Smooth muscle cell (in vitro differentiated cells): ENCODE results near the gene BCL7C. TPM values are rescaled to one million over a fixed set of nuclear protein-coding genes. Genes with fewer than 3 reads are reported as not detected.

ENCODE experiments used
- DNase-seq: peaks from one replicate; lab custom pipeline; 2025; ENCODE audit not compliant: unreplicated experiment; lab: John Stamatoyannopoulos, UW
- H2AFZ ChIP-seq: fragments of 200-600 bp; sonication (generic); 2 replicates; pipeline ENCODE4 v1.6.0; 2016; ENCODE audit warnings: antibody characterized with exemption, low read depth, mild to moderate bottlenecking
- H3F3A ChIP-seq: fragments of 200-600 bp; sonication (generic); 2 replicates; pipeline ENCODE4 v1.6.0; 2017; ENCODE audit warnings: antibody characterized with exemption, low read depth
- H3K27ac ChIP-seq: fragments of 200-600 bp; sonication (generic); 2 replicates; pipeline ENCODE4 v1.5.1; 2016; ENCODE audit warnings: low read depth, mild to moderate bottlenecking
- H3K27me3 ChIP-seq: fragments of 200-600 bp; sonication (generic); 2 replicates; pipeline ENCODE4 v1.6.1; 2016; ENCODE audit warnings: low read depth, mild to moderate bottlenecking
- H3K36me3 ChIP-seq: fragments of 200-600 bp; sonication (generic); 2 replicates; pipeline ENCODE4 v1.5.1; 2016; ENCODE audit warnings: low read depth
- H3K4me1 ChIP-seq: fragments of 200-600 bp; sonication (generic); 2 replicates; pipeline ENCODE4 v1.5.1; 2016; ENCODE audit warnings: low read depth
- H3K4me2 ChIP-seq: fragments of 200-600 bp; sonication (generic); 2 replicates; pipeline ENCODE4 v1.6.0; 2016; ENCODE audit warnings: mild to moderate bottlenecking
- H3K4me3 ChIP-seq: fragments of 200-600 bp; sonication (generic); 2 replicates; pipeline ENCODE4 v1.5.1; 2016; ENCODE audit warnings: mild to moderate bottlenecking
- H3K79me2 ChIP-seq: fragments of 200-600 bp; sonication (generic); 2 replicates; pipeline ENCODE4 v1.6.0; 2016; ENCODE audit warnings: low read depth, mild to moderate bottlenecking
- H3K9ac ChIP-seq: fragments of 200-600 bp; sonication (generic); 2 replicates; pipeline ENCODE4 v1.6.0; 2016; ENCODE audit warnings: low read depth
- H3K9me3 ChIP-seq: fragments of 200-600 bp; sonication (generic); replicated peaks from 2 replicates; pipeline ENCODE4 v1.5.1; 2016; ENCODE audit warnings: low read depth
- H4K20me1 ChIP-seq: fragments of 200-600 bp; sonication (generic); 2 replicates; pipeline ENCODE4 v1.6.0; 2016; ENCODE audit warnings: low read depth
- CTCF ChIP-seq: fragments of 200-600 bp; sonication (generic); IDR thresholded peaks from 2 replicates; pipeline ENCODE4 v1.5.1; 2017; ENCODE audit warnings: borderline replicate concordance, mild to moderate bottlenecking, antibody characterized with exemption; ENCODE audit not compliant: insufficient read depth, poor library complexity, severe bottlenecking
- WGBS: methylation state at CpG from one replicate; pipeline ENCODE4 v1.1.7; 2016; ENCODE audit warnings: low lambda C conversion rate; 5-methylcytosine and 5-hydroxymethylcytosine counted together
- polyA plus RNA-seq: library from polyadenylated mRNA; unstranded; fragments of >200 nt; fragmentation: Nextera tagmentation; extraction: Ambion mirVana; gene quantifications from 2 replicates; pipeline ENCODE4 v1.2.1, GENCODE V29; 2016
- total RNA-seq: library from RNA; depleted of rRNA; stranded (reverse); fragments of >200 nt; gene quantifications from 2 replicates; pipeline ENCODE4 v1.2.3, GENCODE V29; 2014

The BCL7C gene
- total and polyA plus RNA-seq, 2 experiments from 2014 or later = 34.2 to 76.1 TPM

- 1% methylated on average over 84 of the region's 85 CpGs for WGBS
- DNase-seq = peak; percentile 52
- Histone ChIP-seq H3K36me3 (no peaks in the 10 kb centered on the region), H2AFZ (peak overlapping the region; percentile 79), H3K4me1 (peaks cover 14% of the 10 kb centered on the region), H3K9ac (peak overlapping the region; percentile 88), H4K20me1 (no peaks in the 10 kb centered on the region), H3K4me3 (peak overlapping the region; percentile 85), H3F3A (no peaks in the 10 kb centered on the region), H3K27me3 (no peaks in the 10 kb centered on the region), H3K27ac (peak overlapping the region; percentile 79), H3K4me2 (peak overlapping the region; percentile 90), H3K79me2 (peaks cover 32% of the 10 kb centered on the region), H3K9me3 (no peaks in the 10 kb centered on the region)
- no peak for TF ChIP-seq CTCF
Measured at GRCh38 chr16:30874821-30875717, 18.8 kb downstream of the BCL7C start.

- H4K20me1 ChIP-seq = no peaks in the 10 kb centered on the region
- no peak for TF ChIP-seq CTCF
- H3K4me2 ChIP-seq = peak overlapping the region; percentile 90
- DNase-seq = no peak
- 30% methylated on average over 23 of the region's 23 CpGs for WGBS
- H3K27me3 ChIP-seq = no peaks in the 10 kb centered on the region
- no peaks in the 10 kb centered on the region for H3K36me3 ChIP-seq
- H3F3A ChIP-seq = no peaks in the 10 kb centered on the region
- peaks cover 14% of the 10 kb centered on the region for H3K4me1 ChIP-seq
- H3K79me2 ChIP-seq = peaks cover 32% of the 10 kb centered on the region
- H2AFZ ChIP-seq = peak overlapping the region; percentile 79
- peak overlapping the region; percentile 85 for H3K4me3 ChIP-seq
- H3K9ac ChIP-seq = peak overlapping the region; percentile 45
- H3K27ac ChIP-seq = peak overlapping the region; percentile 79
- no peaks in the 10 kb centered on the region for H3K9me3 ChIP-seq
Measured at GRCh38 chr16:30874244-30874820, 19.5 kb downstream of the BCL7C start.

- Histone ChIP-seq H3K4me2 (no peak overlapping the region), H3K36me3 (no peaks in the 10 kb centered on the region), H3F3A (no peaks in the 10 kb centered on the region), H3K79me2 (peaks cover under 1% of the 10 kb centered on the region), H3K27ac (no peak overlapping the region), H2AFZ (no peak overlapping the region), H3K4me1 (peaks cover 3% of the 10 kb centered on the region), H3K9ac (no peak overlapping the region), H4K20me1 (no peaks in the 10 kb centered on the region), H3K27me3 (no peaks in the 10 kb centered on the region), H3K9me3 (no peaks in the 10 kb centered on the region), H3K4me3 (no peak overlapping the region)
- 95% methylated on average over 6 of the region's 6 CpGs for WGBS
- no peak for DNase-seq
- no peak for TF ChIP-seq CTCF
Measured at GRCh38 chr16:30870904-30871303, 23.0 kb downstream of the BCL7C start.
